Measurements from ENCODE around the gene OLFML1. TPM values are rescaled to one million over a fixed set of nuclear protein-coding genes. Genes with fewer than 3 reads are reported as not detected.

OLFML1 gene
- total RNA-seq, 2 experiments from 2014 or later = not detected

- H4K20me1 ChIP-seq (ENCODE audit: insufficient read depth, low read length) = no peaks in the 10 kb centered on the region
- H3K9me3 ChIP-seq (ENCODE audit: low read length) = no peaks in the 10 kb centered on the region
- H3K4me2 ChIP-seq (ENCODE audit: low read length) = no peak overlapping the region
- H3K4me3 ChIP-seq (ENCODE audit: low read depth, low read length, poor library complexity, severe bottlenecking) = no peak overlapping the region
- no peaks in the 10 kb centered on the region for H3K9me2 ChIP-seq (ENCODE audit: insufficient read depth, low read length)
- intact Hi-C loops (cut with micrococcal nuclease; ENCODE audit: unreplicated experiment) = no loop called here
- DNase-seq (ENCODE audit: low spot score) = no peak
- no peaks in the 10 kb centered on the region for H3K79me2 ChIP-seq (ENCODE audit: insufficient read depth, low read depth, low read length)
- H3K4me1 ChIP-seq (ENCODE audit: insufficient read depth, low read length, poor library complexity, severe bottlenecking) = peaks cover 12% of the 10 kb centered on the region
- ChIA-PET POLR2A (interaction anchor here (1.0 to 1.1 kb wide), 2 partner anchors 10 to 15 kb away, joined by 3 to 5 read pairs; no protein-coding TSS in a partner anchor), CTCF (ENCODE audit: unreplicated experiment) (no interaction called here)
- H3K36me3 ChIP-seq (ENCODE audit: insufficient read depth, low read length) = no peaks in the 10 kb centered on the region
- H3K27ac ChIP-seq (ENCODE audit: low read depth, low read length, poor library complexity, severe bottlenecking) = no peak overlapping the region
- TF ChIP-seq EZH2phosphoT487 (IDR thresholded peaks at IDR 0.05; ENCODE audit: borderline replicate concordance, low read depth, low read length) (no peak), CTCF (conservative IDR thresholded peaks at IDR 0.05; ENCODE audit: low read length) (no peak)
- no peak overlapping the region for H2AFZ ChIP-seq (ENCODE audit: low read length)
- no TSS peak for BruUV-seq (replicated peaks)
Measured at GRCh38 chr11:7506243-7506642, 20.9 kb downstream of the OLFML1 start.

GRCh38 chr11:7508087-7508486 lies 22.8 kb downstream of the OLFML1 start:
- Histone ChIP-seq H3K79me2 (ENCODE audit: insufficient read depth, low read depth, low read length) (no peaks in the 10 kb centered on the region; the same call in 1 of the 2 replicates), H2AFZ (ENCODE audit: low read length) (no peak overlapping the region), H4K20me1 (ENCODE audit: insufficient read depth, low read length) (no peaks in the 10 kb centered on the region), H3K4me1 (ENCODE audit: insufficient read depth, low read length, poor library complexity, severe bottlenecking) (peaks cover 28% of the 10 kb centered on the region), H3K27ac (ENCODE audit: low read depth, low read length, poor library complexity, severe bottlenecking) (no peak overlapping the region), H3K4me3 (ENCODE audit: low read depth, low read length, poor library complexity, severe bottlenecking) (no peak overlapping the region), H3K36me3 (ENCODE audit: insufficient read depth, low read length) (no peaks in the 10 kb centered on the region), H3K9me2 (ENCODE audit: insufficient read depth, low read length) (no peaks in the 10 kb centered on the region), H3K4me2 (ENCODE audit: low read length) (no peak overlapping the region), H3K9me3 (ENCODE audit: low read length) (no peaks in the 10 kb centered on the region)
- no peak for DNase-seq (ENCODE audit: low spot score)
- ChIA-PET CTCF (ENCODE audit: unreplicated experiment) (no interaction called here), POLR2A (interaction anchor here (0.7 to 1.6 kb wide), 2 partner anchors 12 to 904 kb away, joined by 3 read pairs; no protein-coding TSS in a partner anchor)
- TF ChIP-seq EZH2phosphoT487 (IDR thresholded peaks at IDR 0.05; ENCODE audit: borderline replicate concordance, low read depth, low read length) = no peak
- no peak for TF ChIP-seq CTCF (conservative IDR thresholded peaks at IDR 0.05; ENCODE audit: low read length)
- intact Hi-C loops (cut with micrococcal nuclease; ENCODE audit: unreplicated experiment) = no loop called here
- no TSS peak for BruUV-seq (replicated peaks)

DNA sequence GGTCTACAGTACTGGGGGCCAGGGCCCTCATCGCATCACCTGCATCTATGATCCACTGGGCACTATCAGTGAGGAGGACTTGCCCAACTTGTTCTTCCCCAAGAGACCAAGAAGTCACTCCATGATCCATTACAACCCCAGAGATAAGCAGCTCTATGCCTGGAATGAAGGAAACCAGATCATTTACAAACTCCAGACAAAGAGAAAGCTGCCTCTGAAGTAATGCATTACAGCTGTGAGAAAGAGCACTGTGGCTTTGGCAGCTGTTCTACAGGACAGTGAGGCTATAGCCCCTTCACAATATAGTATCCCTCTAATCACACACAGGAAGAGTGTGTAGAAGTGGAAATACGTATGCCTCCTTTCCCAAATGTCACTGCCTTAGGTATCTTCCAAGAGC lies 24.7 kb downstream of the OLFML1 start:
- Histone ChIP-seq H3K36me3 (ENCODE audit: insufficient read depth, low read length) (no peaks in the 10 kb centered on the region), H3K4me1 (ENCODE audit: insufficient read depth, low read length, poor library complexity, severe bottlenecking) (peaks cover 28% of the 10 kb centered on the region), H4K20me1 (ENCODE audit: insufficient read depth, low read length) (no peaks in the 10 kb centered on the region), H3K9me3 (ENCODE audit: low read length) (no peaks in the 10 kb centered on the region), H3K79me2 (ENCODE audit: insufficient read depth, low read depth, low read length) (peaks cover 12% of the 10 kb centered on the region), H3K9me2 (ENCODE audit: insufficient read depth, low read length) (no peaks in the 10 kb centered on the region), H3K27ac (ENCODE audit: low read depth, low read length, poor library complexity, severe bottlenecking) (no peak overlapping the region), H3K4me2 (ENCODE audit: low read length) (no peak overlapping the region), H3K4me3 (ENCODE audit: low read depth, low read length, poor library complexity, severe bottlenecking) (no peak overlapping the region), H2AFZ (ENCODE audit: low read length) (no peak overlapping the region)
- CTCF ChIA-PET (ENCODE audit: unreplicated experiment) = no interaction called here
- no peak for TF ChIP-seq CTCF (conservative IDR thresholded peaks at IDR 0.05; ENCODE audit: low read length)
- TF ChIP-seq EZH2phosphoT487 (IDR thresholded peaks at IDR 0.05; ENCODE audit: borderline replicate concordance, low read depth, low read length) = no peak
- BruUV-seq (replicated peaks) = no TSS peak
- POLR2A ChIA-PET = interaction anchor here (1.1 to 3.1 kb wide), 4 partner anchors 9 to 129 kb away, joined by 3 to 12 read pairs (median 4); no protein-coding TSS in a partner anchor
- DNase-seq (ENCODE audit: low spot score) = no peak
- intact Hi-C loops (cut with micrococcal nuclease; ENCODE audit: unreplicated experiment) = loop anchor here (10.0 kb wide), 2 partner anchors 1115 to 1175 kb away; partner anchors contain the start of genes RPL27A, SMPD1 and TRIM66
